ENCODE measurements around the gene DTYMK. TPM values are rescaled to one million over a fixed set of nuclear protein-coding genes. Genes with fewer than 3 reads are reported as not detected.

The DTYMK gene
- total RNA-seq, 1 donor from 2014 or later = 17.3 TPM

DNA sequence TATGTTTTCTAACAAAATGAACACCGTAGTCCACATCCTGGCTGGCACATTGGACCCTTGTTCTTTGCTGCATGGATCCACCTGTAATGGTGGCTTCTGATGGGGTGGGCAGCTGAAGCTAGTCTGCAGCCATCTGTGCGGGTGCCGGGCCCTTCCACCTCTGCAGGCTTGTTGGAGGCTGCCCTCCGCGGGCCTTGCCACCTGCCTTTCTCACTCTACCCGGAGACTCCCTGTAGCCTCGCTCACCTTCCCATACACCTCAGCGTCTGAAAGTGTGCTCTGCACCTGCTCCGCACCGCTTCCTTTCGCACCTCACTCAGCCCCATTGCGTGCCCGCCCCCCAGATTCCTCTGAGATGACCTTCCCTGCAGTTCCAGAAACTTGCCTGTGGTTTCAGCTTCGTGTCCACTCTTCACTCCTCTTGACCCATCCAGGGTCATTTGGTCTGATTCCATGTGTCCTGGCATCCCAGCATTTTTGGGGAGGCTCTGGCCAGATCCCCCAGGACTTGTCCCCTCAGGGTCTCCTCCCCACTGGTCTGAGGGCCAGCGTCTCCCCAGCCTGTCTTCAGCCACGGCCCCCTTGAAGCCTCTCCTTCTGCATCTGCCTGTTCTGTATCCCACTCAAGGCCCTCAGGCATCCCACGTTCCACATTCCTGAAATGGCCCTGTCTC is 31.0 kb downstream of the DTYMK start:
- no peak for ATAC-seq
- Histone ChIP-seq H3K27ac (no peak overlapping the region), H3K9me3 (no peaks in the 10 kb centered on the region), H3K4me1 (no peaks in the 10 kb centered on the region), H3K4me3 (no peak overlapping the region), H3K36me3 (peaks cover 94% of the 10 kb centered on the region), H3K27me3 (ENCODE audit: low read depth) (no peaks in the 10 kb centered on the region)
- DNase-seq = no peak
- intact Hi-C loops (cut with DNase I) = no loop called here
- TF ChIP-seq, protein P1, sequence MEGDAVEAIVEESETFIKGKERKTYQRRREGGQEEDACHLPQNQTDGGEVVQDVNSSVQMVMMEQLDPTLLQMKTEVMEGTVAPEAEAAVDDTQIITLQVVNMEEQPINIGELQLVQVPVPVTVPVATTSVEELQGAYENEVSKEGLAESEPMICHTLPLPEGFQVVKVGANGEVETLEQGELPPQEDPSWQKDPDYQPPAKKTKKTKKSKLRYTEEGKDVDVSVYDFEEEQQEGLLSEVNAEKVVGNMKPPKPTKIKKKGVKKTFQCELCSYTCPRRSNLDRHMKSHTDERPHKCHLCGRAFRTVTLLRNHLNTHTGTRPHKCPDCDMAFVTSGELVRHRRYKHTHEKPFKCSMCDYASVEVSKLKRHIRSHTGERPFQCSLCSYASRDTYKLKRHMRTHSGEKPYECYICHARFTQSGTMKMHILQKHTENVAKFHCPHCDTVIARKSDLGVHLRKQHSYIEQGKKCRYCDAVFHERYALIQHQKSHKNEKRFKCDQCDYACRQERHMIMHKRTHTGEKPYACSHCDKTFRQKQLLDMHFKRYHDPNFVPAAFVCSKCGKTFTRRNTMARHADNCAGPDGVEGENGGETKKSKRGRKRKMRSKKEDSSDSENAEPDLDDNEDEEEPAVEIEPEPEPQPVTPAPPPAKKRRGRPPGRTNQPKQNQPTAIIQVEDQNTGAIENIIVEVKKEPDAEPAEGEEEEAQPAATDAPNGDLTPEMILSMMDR (IDR thresholded peaks at IDR 0.05) = no peak

DNA sequence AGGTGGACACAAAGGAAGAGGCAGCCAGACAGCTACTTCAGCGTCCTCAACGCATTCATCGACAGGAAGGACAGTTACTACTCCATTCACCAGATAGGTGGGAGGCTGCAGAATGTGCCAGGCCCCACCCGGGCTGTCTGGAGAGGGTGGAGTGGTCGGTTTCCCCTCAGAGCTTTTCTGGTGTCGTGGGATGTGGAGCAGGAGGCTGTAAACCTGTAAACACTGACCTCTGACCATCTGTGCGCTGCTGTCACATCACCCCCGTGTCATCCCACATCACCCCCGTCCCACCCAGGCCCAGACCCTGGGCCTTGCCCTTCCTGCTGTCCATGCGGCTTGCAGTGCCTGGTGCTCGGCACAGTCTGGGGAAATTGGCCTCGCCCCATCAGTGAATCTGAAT is 32.1 kb downstream of the DTYMK start:
- H3K27ac ChIP-seq = no peak overlapping the region
- intact Hi-C loops (cut with DNase I) = no loop called here
- H3K36me3 ChIP-seq = peaks cover 84% of the 10 kb centered on the region
- no peaks in the 10 kb centered on the region for H3K4me1 ChIP-seq
- H3K9me3 ChIP-seq = no peaks in the 10 kb centered on the region
- TF ChIP-seq, protein P1 (IDR thresholded peaks at IDR 0.05) = no peak
- no peak for ATAC-seq
- no peaks in the 10 kb centered on the region for H3K27me3 ChIP-seq (ENCODE audit: low read depth)
- H3K4me3 ChIP-seq = no peak overlapping the region
- no peak for DNase-seq

DNA sequence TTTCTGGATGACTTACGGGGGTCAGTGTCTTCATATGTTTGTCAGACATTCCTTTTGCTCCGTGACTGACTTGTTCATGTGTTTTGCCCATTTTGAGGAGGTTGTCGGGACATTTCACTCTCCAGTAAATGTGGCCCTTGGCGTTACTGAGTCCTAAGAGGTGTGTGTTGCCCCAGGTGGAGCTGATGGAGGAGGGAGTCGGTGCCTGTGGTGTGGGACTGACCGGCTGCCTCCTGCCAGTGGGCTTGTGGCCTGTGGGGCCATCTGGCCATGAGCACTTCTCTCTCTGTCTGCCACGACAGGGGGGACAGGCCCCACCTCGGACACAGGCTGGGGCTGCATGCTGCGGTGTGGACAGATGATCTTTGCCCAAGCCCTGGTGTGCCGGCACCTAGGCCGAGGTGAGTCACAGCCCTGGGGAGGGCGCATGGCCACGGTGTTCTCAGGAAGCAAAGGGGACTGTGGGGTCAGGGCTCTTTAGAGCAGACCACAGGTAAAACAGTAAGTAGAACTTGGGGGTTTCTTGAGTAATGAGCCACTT is 33.3 kb downstream of the DTYMK start:
- ATAC-seq (no peak), DNase-seq (no peak)
- TF ChIP-seq, protein P1 (IDR thresholded peaks at IDR 0.05) = no peak
- Histone ChIP-seq H3K9me3 (no peaks in the 10 kb centered on the region), H3K36me3 (peaks cover 72% of the 10 kb centered on the region), H3K27me3 (ENCODE audit: low read depth) (no peaks in the 10 kb centered on the region), H3K4me1 (no peaks in the 10 kb centered on the region), H3K27ac (no peak overlapping the region), H3K4me3 (no peak overlapping the region)
- intact Hi-C loops (cut with DNase I) = no loop called here

DNA sequence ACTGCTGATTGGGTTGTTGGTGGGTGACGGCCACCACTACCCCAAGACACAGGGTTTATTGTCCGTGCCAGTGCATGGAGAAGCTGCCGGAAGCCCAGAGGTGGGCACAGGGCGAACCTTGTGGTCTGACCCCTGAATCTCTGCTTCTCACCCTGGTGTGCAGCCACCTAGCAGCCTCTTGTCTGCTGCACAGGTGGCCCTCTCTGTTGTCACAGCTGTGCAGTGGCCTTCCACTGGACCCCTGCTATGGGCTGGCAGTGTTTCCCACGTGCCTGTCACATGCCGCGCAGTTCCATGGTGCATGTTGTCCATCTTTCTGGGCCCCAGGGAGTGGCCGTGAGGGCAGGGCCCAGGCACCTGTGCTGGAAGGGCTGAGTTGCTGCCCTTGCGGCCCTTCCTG is 33.9 kb downstream of the DTYMK start:
- intact Hi-C loops (cut with DNase I) = no loop called here
- Histone ChIP-seq H3K27me3 (ENCODE audit: low read depth) (no peaks in the 10 kb centered on the region), H3K4me3 (no peak overlapping the region), H3K9me3 (no peaks in the 10 kb centered on the region), H3K27ac (no peak overlapping the region), H3K36me3 (peaks cover 67% of the 10 kb centered on the region), H3K4me1 (no peaks in the 10 kb centered on the region)
- DNase-seq (no peak), ATAC-seq (no peak)
- TF ChIP-seq, protein P1 (IDR thresholded peaks at IDR 0.05) = no peak

DNA sequence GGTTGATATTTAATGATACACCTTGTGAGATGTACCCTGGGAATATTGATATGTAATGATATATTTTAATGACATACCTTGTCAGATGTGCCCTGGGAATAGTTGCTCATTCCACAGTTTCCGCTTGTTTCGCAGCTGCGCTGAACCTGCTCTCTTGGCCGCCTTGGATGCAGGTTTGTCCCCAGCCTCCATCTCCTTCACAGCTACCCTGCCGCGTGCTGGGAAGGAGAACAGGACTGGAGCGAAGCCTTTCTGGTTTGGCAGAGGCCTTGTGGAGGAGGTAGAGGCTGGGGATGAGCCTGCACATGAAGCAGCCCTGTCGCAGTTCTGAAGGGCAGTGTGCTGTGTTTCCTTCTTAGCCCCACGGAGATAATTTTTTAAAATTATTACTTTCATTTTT is 34.5 kb downstream of the DTYMK start:
- Histone ChIP-seq H3K36me3 (peaks cover 62% of the 10 kb centered on the region), H3K4me3 (no peak overlapping the region), H3K9me3 (no peaks in the 10 kb centered on the region), H3K4me1 (no peaks in the 10 kb centered on the region), H3K27me3 (ENCODE audit: low read depth) (no peaks in the 10 kb centered on the region), H3K27ac (no peak overlapping the region)
- no peak for ATAC-seq
- TF ChIP-seq, protein P1 (IDR thresholded peaks at IDR 0.05) = no peak
- intact Hi-C loops (cut with DNase I) = no loop called here
- no peak for DNase-seq
